Naive thymus-derived CD4-positive, alpha-beta T cell (primary cell): Measurements from ENCODE around the gene ADORA1. TPM values are rescaled to one million over a fixed set of nuclear protein-coding genes. Genes with fewer than 3 reads are reported as not detected.

Source experiments
- ATAC-seq: fragments of 150-1000 bp; cut with Tn5 transposase; 2 replicates; pipeline ENCODE4 v1.10.0; 2021; ENCODE audit warnings: mild to moderate bottlenecking, moderate library complexity
- CTCF ChIA-PET: fragments of 350-600 bp; sonication (Branson Sonifier 250); formaldehyde crosslinking; loops from one replicate; lab custom pipeline; 2021; ENCODE audit warnings: antibody characterized with exemption; lab: Charles Lee
- POLR2A ChIA-PET: fragments of 350-600 bp; sonication (Branson Sonifier 250); formaldehyde crosslinking; loops from one replicate; lab custom pipeline; 2021; ENCODE audit warnings: antibody characterized with exemption, inconsistent platforms; lab: Charles Lee
- DNase-seq, 9 donors: peaks; one replicate each; pipeline versions ENCODE4 v3.0.0 to v3.0.0-alpha.2; 2020 to 2022; ENCODE audit warnings: mixed read lengths in 1 of 9
- H3K27ac ChIP-seq: one replicate; pipeline ENCODE4 v1.7.0; 2013; ENCODE audit warnings: mild to moderate bottlenecking, low read depth, low read length, moderate library complexity
- H3K27me3 ChIP-seq, 2 donors: one replicate each; pipeline ENCODE4 v1.7.0; 2013; ENCODE audit warnings: low read length in 2 of 2, mild to moderate bottlenecking in 2 of 2, moderate library complexity in 2 of 2; ENCODE audit not compliant: control insufficient read depth in 2 of 2, insufficient read depth in 2 of 2
- H3K36me3 ChIP-seq, 3 experiments: 1 replicate in 2 of 3; 2 replicates in 1 of 3; pipeline ENCODE4 v1.7.0; 2013; ENCODE audit warnings: low read length in 3 of 3, mild to moderate bottlenecking in 3 of 3, moderate library complexity in 1 of 3; ENCODE audit not compliant: insufficient read depth in 3 of 3, control insufficient read depth in 2 of 3
- H3K4me1 ChIP-seq, 2 donors: one replicate each; pipeline ENCODE4 v1.7.0; 2013; ENCODE audit warnings: low read length in 2 of 2, mild to moderate bottlenecking in 2 of 2, moderate library complexity in 1 of 2; ENCODE audit not compliant: control insufficient read depth in 2 of 2, insufficient read depth in 2 of 2
- H3K4me3 ChIP-seq: 2 replicates; pipeline ENCODE4 v1.7.0; 2013; ENCODE audit warnings: mild to moderate bottlenecking, low read length
- H3K9me3 ChIP-seq, 3 experiments: 1 replicate in 2 of 3; 2 replicates in 1 of 3; pipeline ENCODE4 v1.7.0; 2013; ENCODE audit warnings: low read length in 3 of 3; ENCODE audit not compliant: control insufficient read depth in 2 of 3
- H3K27ac Mint-ChIP-seq, 9 donors: one replicate each; pipeline ENCODE4 v1.8.0; 2020 to 2022; ENCODE audit warnings: mixed read lengths in 9 of 9, mild to moderate bottlenecking in 8 of 9, moderate library complexity in 5 of 9, inconsistent platforms in 2 of 9
- H3K27me3 Mint-ChIP-seq, 5 donors: one replicate each; pipeline ENCODE4 v1.8.0; 2021 to 2022; ENCODE audit warnings: mixed read lengths in 5 of 5, mild to moderate bottlenecking in 1 of 5
- H3K36me3 Mint-ChIP-seq, 5 donors: one replicate each; pipeline ENCODE4 v1.8.0; 2020 to 2022; ENCODE audit warnings: mixed read lengths in 5 of 5, mild to moderate bottlenecking in 3 of 5, inconsistent platforms in 1 of 5
- H3K4me1 Mint-ChIP-seq, 7 donors: one replicate each; pipeline ENCODE4 v1.8.0; 2020 to 2022; ENCODE audit warnings: mixed read lengths in 7 of 7, mild to moderate bottlenecking in 3 of 7, inconsistent platforms in 1 of 7
- H3K4me3 Mint-ChIP-seq, 10 donors: one replicate each; pipeline ENCODE4 v1.8.0; 2020 to 2022; ENCODE audit warnings: mild to moderate bottlenecking in 10 of 10, mixed read lengths in 10 of 10, moderate library complexity in 6 of 10, inconsistent platforms in 2 of 10
- H3K9me3 Mint-ChIP-seq, 11 donors: one replicate each; pipeline ENCODE4 v1.8.0; 2020 to 2022; ENCODE audit warnings: mixed read lengths in 11 of 11, mild to moderate bottlenecking in 4 of 11, inconsistent platforms in 1 of 11, moderate library complexity in 1 of 11
- intact Hi-C, 2 donors: fragments of 100-400 bp; cut with micrococcal nuclease; formaldehyde crosslinking; loops; one replicate each; pipeline ENCODE4 v1.15.1; 2023
- polyA plus RNA-seq, 2 donors: library from polyadenylated mRNA; unstranded; fragments of 300-500 nt; fragmentation: Illumina TruSeq; gene quantifications; one replicate each; pipeline ENCODE4 v1.2.3, GENCODE V29; 2021
- total RNA-seq, 6 experiments: library from RNA in 5 of 6; stranded (reverse) in 5 of 6; gene quantifications; 1 replicate in 5 of 6; 2 replicates in 1 of 6; pipeline ENCODE4 v1.2.3 and lab custom pipeline; 2021 to 2026

Gene ADORA1
- total and polyA plus RNA-seq, 7 experiments from 2014 or later, result 0.44 TPM; not detected in 6

- Mint-ChIP-seq H3K36me3 (no peaks in the 10 kb centered on the region), H3K4me1 (no peaks in the 10 kb centered on the region)
- intact Hi-C loops, result no loop called here
Measured at GRCh38 chr1:203088441-203088840, 39.1 kb upstream of the ADORA1 start.

GRCh38 chr1:203089001-203089650 is 38.4 kb upstream of the ADORA1 start:
- Histone ChIP-seq H3K9me3 (no peaks in the 10 kb centered on the region), H3K27ac (no peak overlapping the region), H3K4me1 (no peaks in the 10 kb centered on the region), H3K27me3 (no peaks in the 10 kb centered on the region), H3K4me3 (no peak overlapping the region), H3K36me3 (no peaks in the 10 kb centered on the region)
- CTCF ChIA-PET, result no interaction called here
- Mint-ChIP-seq H3K27me3 (peaks cover 8 to 33% (median 24%) of the 10 kb centered on the region in 5 donors), H3K9me3 (peaks cover 0 to 7% (median under 1%) of the 10 kb centered on the region in 11 donors), H3K4me1 (no peaks in the 10 kb centered on the region), H3K27ac (no peak overlapping the region), H3K4me3 (no peak overlapping the region), H3K36me3 (no peaks in the 10 kb centered on the region)
- DNase-seq, result no peak
- intact Hi-C loops, result no loop called here
- no peak for ATAC-seq
- POLR2A ChIA-PET, result no interaction called here

More at GRCh38 chr1:203088441-203088840, 39.1 kb upstream of the ADORA1 start:
- Histone ChIP-seq H3K27me3 (no peaks in the 10 kb centered on the region), H3K4me1 (no peaks in the 10 kb centered on the region), H3K36me3 (no peaks in the 10 kb centered on the region), H3K4me3 (no peak overlapping the region), H3K27ac (no peak overlapping the region), H3K9me3 (no peaks in the 10 kb centered on the region)
- ChIA-PET POLR2A (interaction anchor here (0.6 kb wide), 1 partner anchor 622 kb away, joined by 3 read pairs; no protein-coding TSS in a partner anchor), CTCF (no interaction called here)
- no peak overlapping the region for H3K4me3 Mint-ChIP-seq
- DNase-seq (no peak), ATAC-seq (no peak)
- peaks cover 0 to 3% (median 0%) of the 10 kb centered on the region in 11 donors for H3K9me3 Mint-ChIP-seq
- H3K27ac Mint-ChIP-seq, result no peak overlapping the region
- peaks cover 8 to 33% (median 24%) of the 10 kb centered on the region in 5 donors for H3K27me3 Mint-ChIP-seq

GRCh38 chr1:203089651-203090045 is 37.9 kb upstream of the ADORA1 start:
- CTCF ChIA-PET, result no interaction called here

GRCh38 chr1:203090421-203091198 is 36.9 kb upstream of the ADORA1 start:
- H3K4me1 Mint-ChIP-seq, result no peaks in the 10 kb centered on the region
- Histone ChIP-seq H3K27ac (no peak overlapping the region), H3K9me3 (peaks cover 0 to 6% (median 0%) of the 10 kb centered on the region in 3 experiments), H3K27me3 (no peaks in the 10 kb centered on the region), H3K36me3 (no peaks in the 10 kb centered on the region), H3K4me3 (no peak overlapping the region), H3K4me1 (no peaks in the 10 kb centered on the region)
- no peak for ATAC-seq
- peaks cover 8 to 38% (median 32%) of the 10 kb centered on the region in 5 donors for H3K27me3 Mint-ChIP-seq
- no peak overlapping the region for H3K4me3 Mint-ChIP-seq
- peaks cover 0 to 11% (median 0%) of the 10 kb centered on the region in 5 donors for H3K36me3 Mint-ChIP-seq
- DNase-seq, result no peak
- intact Hi-C loops, result no loop called here
- H3K9me3 Mint-ChIP-seq, result peaks cover 10 to 22% (median 15%) of the 10 kb centered on the region in 11 donors
- POLR2A ChIA-PET, result no interaction called here
- CTCF ChIA-PET, result no interaction called here
- no peak overlapping the region for H3K27ac Mint-ChIP-seq

More at GRCh38 chr1:203089651-203090045, 37.9 kb upstream of the ADORA1 start:
- H3K27ac ChIP-seq, result no peak overlapping the region
- no peak overlapping the region for H3K27ac Mint-ChIP-seq
- POLR2A ChIA-PET, result no interaction called here
- H3K36me3 Mint-ChIP-seq, result peaks cover 0 to 4% (median 0%) of the 10 kb centered on the region in 5 donors
- H3K27me3 Mint-ChIP-seq, result peaks cover 8 to 33% (median 29%) of the 10 kb centered on the region in 5 donors
- no peaks in the 10 kb centered on the region for H3K4me1 ChIP-seq
- intact Hi-C loops, result no loop called here
- H3K36me3 ChIP-seq, result no peaks in the 10 kb centered on the region
- no peak overlapping the region for H3K4me3 ChIP-seq
- no peak for ATAC-seq
- H3K4me1 Mint-ChIP-seq, result no peaks in the 10 kb centered on the region
- no peaks in the 10 kb centered on the region for H3K27me3 ChIP-seq
- H3K9me3 ChIP-seq, result peaks cover 0 to 4% (median 0%) of the 10 kb centered on the region in 3 experiments
- no peak for DNase-seq
- no peak overlapping the region for H3K4me3 Mint-ChIP-seq
- H3K9me3 Mint-ChIP-seq, result peaks cover 3 to 12% (median 5%) of the 10 kb centered on the region in 11 donors

GRCh38 chr1:203091199-203091477 is 36.4 kb upstream of the ADORA1 start:
- Histone ChIP-seq H3K36me3 (no peaks in the 10 kb centered on the region), H3K27me3 (no peaks in the 10 kb centered on the region), H3K9me3 (peaks cover 0 to 6% (median 0%) of the 10 kb centered on the region in 3 experiments), H3K4me3 (no peak overlapping the region), H3K27ac (no peak overlapping the region), H3K4me1 (no peaks in the 10 kb centered on the region)
- ATAC-seq (no peak), DNase-seq (no peak)
- Mint-ChIP-seq H3K36me3 (peaks cover 0 to 11% (median 0%) of the 10 kb centered on the region in 5 donors), H3K9me3 (peaks cover 10 to 27% (median 20%) of the 10 kb centered on the region in 11 donors), H3K27ac (no peak overlapping the region), H3K4me1 (no peaks in the 10 kb centered on the region), H3K4me3 (no peak overlapping the region), H3K27me3 (peaks cover 8 to 44% (median 32%) of the 10 kb centered on the region in 5 donors)
- intact Hi-C loops, result no loop called here
- ChIA-PET POLR2A (no interaction called here), CTCF (no interaction called here)

GRCh38 chr1:203091761-203092330 is 35.7 kb upstream of the ADORA1 start:
- Mint-ChIP-seq H3K4me3 (no peak overlapping the region), H3K27ac (no peak overlapping the region), H3K4me1 (no peaks in the 10 kb centered on the region), H3K9me3 (peaks cover 10 to 31% (median 21%) of the 10 kb centered on the region in 11 donors), H3K27me3 (peaks cover 8 to 45% (median 33%) of the 10 kb centered on the region in 5 donors), H3K36me3 (peaks cover 0 to 11% (median 0%) of the 10 kb centered on the region in 5 donors)
- ChIA-PET CTCF (no interaction called here), POLR2A (no interaction called here)
- Histone ChIP-seq H3K4me1 (no peaks in the 10 kb centered on the region), H3K27ac (no peak overlapping the region), H3K36me3 (no peaks in the 10 kb centered on the region), H3K9me3 (peaks cover 0 to 6% (median 0%) of the 10 kb centered on the region in 3 experiments), H3K27me3 (no peaks in the 10 kb centered on the region), H3K4me3 (no peak overlapping the region)
- ATAC-seq (no peak), DNase-seq (no peak)
- intact Hi-C loops, result no loop called here
